GM13977 (cell line): ENCODE measurements around the gene WTAP.

Experiments
- DNase-seq: peaks from one replicate; pipeline ENCODE4 v3.0.0; 2012; ENCODE audit warnings: low spot score
- in situ Hi-C: fragments of 300-500 bp; cut with MboI; formaldehyde crosslinking; loops from one replicate; pipeline ENCODE4 v1.12.0; 2022; ENCODE audit warnings: low sequenced_read_pairs, low pct_unique_long_range_greater_than_20kb, mixed read lengths, inconsistent platforms; ENCODE audit not compliant: unreplicated experiment
- TF ChIP-seq, protein P1 (sequence below): IDR thresholded peaks from 2 replicates; pipeline ENCODE4 v1.5.1; 2012; ENCODE audit warnings: mild to moderate bottlenecking, control low read depth; ENCODE audit not compliant: insufficient read depth; ENCODE audit errors: extremely low read depth, missing control alignments

Gene WTAP

DNA sequence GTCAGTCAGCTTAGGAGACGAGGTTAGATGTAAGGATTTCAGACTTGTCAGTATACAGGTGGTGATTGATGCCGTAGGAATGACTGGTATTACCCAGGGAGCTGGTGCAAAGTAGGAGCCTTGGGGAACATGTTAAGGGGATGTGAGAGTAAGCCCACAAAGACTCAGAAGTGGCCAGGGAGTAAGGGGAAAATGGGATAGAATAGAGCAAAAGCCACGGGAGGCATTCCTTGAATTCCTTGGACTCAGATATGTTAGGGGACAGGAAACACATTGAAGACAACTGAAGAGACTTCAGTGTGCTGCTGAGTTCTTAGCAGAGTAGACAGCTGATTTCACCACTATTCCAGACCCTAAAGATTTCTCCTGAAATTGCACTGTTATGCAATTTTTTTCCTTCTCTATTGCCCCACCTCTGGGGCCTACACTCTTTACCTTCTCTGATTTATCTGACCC, 33.3 kb downstream of the WTAP start:
- TF ChIP-seq, protein P1, sequence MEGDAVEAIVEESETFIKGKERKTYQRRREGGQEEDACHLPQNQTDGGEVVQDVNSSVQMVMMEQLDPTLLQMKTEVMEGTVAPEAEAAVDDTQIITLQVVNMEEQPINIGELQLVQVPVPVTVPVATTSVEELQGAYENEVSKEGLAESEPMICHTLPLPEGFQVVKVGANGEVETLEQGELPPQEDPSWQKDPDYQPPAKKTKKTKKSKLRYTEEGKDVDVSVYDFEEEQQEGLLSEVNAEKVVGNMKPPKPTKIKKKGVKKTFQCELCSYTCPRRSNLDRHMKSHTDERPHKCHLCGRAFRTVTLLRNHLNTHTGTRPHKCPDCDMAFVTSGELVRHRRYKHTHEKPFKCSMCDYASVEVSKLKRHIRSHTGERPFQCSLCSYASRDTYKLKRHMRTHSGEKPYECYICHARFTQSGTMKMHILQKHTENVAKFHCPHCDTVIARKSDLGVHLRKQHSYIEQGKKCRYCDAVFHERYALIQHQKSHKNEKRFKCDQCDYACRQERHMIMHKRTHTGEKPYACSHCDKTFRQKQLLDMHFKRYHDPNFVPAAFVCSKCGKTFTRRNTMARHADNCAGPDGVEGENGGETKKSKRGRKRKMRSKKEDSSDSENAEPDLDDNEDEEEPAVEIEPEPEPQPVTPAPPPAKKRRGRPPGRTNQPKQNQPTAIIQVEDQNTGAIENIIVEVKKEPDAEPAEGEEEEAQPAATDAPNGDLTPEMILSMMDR, result no peak
- in situ Hi-C loops, result no loop called here
- no peak for DNase-seq

DNA sequence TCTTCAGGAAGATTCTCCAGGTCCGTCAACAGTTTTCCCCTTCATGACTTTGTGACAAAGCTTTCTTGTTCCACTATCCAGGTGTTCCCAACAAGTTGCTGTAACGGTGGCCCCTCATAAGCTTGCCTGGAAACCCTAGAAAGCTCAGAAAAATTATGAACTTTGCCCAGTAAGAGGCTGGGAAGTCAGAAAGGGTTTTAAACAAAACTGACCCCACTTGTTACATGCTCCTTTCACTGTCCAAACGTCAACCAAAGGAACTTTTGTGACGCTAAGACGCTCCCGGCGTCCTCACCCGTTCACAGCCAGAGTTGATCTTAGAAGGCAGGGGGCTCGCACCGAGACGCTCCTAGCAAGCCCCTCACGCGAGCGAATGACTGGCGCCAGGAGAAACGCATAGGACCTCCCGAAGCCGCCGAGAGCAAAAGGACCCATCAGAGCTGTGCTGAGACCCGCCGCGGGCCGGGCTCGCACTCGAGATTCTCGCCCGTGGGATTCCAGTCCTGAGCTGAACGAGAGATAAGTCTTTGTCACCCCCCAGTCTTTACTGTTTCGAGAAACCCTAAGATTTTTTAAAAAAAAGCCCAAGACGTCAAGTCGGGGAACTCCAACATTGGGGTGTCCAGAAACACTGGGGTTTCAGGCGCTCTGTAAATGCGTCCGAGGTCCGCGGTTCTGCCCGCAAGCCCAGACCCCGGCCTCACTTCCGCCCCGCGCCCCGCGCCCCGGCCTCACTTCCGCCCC, 34.0 kb downstream of the WTAP start:
- in situ Hi-C loops, result no loop called here
- TF ChIP-seq, protein P1, result no peak
- peak; percentile 25 for DNase-seq

DNA sequence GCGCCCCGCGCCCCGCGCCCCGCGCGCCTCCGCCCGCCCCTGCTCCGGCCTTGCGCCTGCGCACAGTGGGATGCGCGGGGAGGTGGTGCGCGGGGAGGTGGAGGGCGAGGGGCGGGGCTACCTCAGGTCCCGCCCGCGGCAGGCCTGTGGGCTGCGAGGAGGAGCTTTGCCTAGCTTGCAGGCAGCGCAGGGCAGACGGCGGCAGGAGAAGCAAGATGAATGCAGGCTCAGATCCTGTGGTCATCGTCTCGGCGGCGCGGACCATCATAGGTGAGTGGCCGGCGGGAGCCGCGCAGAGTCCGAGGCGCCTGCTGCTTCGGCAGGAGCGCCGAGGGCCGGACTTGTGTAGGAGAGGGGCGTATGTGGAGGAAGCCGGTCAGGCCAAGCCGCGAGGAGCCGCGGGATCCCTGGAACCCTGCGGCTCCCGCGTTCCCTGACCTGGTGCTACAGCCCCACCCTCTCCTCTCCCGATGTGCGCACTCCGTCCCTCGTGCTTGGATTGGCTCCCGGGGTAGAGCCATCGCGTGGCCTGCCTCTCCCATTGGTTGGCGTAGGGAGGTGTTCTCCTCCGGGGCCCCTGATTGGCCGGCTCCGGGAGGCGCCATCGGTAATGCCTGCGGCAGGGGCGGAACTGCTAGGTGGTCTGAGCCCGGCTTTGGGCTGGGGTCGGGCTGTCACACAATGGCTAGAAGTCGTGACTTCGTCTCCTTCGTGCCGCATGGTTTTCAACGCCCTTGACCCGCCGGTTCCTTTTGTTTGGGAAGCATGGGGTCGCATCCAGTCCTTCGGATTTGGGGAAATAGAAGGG, 34.8 kb downstream of the WTAP start, which contains the start of gene ACAT2:
ACAT2 (plus strand) TSS at position 173 of the 808 bp plus-strand sequence; CDS start at position 216, 43 bp downstream.
- TF ChIP-seq, protein P1, result no peak
- in situ Hi-C loops, result no loop called here
- peak; percentile 98 for DNase-seq

DNA sequence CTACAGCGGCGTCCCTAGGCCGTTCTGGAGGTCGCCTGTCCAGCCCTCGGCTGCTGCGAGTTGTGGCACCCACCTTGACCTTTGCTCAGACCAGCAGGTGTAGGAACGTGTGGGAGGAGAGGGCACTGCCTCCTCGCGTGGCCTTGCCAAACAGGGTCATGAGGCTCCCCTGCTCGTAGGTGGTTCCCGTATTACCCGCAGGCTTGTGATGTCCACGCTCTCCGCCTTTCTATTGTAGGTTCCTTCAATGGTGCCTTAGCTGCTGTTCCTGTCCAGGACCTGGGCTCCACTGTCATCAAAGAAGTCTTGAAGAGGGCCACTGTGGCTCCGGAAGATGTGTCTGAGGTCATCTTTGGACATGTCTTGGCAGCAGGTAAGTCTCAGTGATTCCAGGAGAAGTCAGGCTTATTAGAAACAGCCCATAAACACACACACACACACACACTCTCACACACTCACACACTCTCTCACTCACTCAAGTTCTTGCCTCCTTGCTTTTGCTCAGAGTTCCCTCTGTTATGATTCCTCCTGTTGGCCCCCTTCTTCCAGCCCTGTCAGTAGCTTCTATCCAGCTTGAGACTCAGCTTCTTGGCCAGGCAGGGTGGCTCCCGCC, 35.5 kb downstream of the WTAP start:
- DNase-seq, result peak; percentile 30
- TF ChIP-seq, protein P1, result no peak
- in situ Hi-C loops, result no loop called here

DNA sequence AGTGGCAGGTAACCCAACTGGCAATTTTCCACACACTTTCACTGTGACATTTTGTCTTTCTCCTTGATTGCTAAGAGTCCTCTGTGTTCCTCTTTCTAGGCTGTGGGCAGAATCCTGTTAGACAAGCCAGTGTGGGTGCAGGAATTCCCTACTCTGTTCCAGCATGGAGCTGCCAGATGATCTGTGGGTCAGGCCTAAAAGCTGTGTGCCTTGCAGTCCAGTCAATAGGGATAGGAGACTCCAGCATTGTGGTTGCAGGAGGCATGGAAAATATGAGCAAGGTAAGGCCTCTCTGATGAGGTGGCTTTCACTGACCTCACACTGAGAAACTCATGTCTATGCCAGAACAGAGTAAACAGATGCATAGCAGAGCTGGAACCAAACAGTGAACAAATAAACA, 39.6 kb downstream of the WTAP start:
- DNase-seq, result no peak
- TF ChIP-seq, protein P1, result no peak
- in situ Hi-C loops, result no loop called here

DNA sequence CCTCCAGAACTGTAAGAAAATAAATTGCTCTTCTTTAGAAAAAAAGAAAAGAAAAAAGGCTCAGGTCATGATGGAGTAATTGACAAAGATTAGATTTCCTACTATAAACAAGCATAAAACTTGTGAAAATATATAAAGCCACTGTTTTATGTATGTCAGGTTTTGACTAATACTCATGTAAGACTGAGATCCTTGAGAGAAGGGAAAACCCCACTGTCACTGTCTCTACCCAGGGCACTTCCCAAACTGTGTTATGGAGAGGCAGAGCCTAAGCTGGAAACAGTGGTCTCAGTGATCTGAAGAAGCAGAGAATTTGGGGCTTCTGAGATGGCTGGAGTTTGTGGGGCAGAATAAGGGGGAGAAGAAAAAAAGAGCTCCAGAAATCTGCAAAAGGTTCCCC, 42.2 kb downstream of the WTAP start:
- no peak for DNase-seq
- TF ChIP-seq, protein P1, result no peak
- in situ Hi-C loops, result no loop called here
